Measurements from ENCODE around the gene SAMD8.
A peak's percentile ranks its signal among the peaks of the same experiment; 100 is the strongest.

The SAMD8 gene

DNA sequence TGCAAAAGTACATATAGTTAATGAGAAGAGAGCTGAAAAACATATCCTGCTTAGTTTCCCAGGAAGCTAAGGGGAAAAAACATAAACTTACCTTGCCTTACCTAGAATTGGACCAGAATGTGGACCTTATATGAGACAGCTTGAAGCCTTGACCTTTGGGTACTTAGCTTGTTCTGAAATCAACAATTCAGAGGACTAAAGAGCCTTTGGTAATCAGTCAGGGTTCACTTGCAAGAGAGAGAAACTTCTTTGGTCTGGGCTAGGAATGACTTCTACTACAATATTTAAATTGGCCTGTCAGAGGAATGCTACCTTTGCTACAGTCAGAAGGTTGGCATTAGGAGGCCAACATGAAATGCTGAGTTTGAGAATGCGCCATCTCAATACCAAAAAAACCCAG, 24.9 kb downstream of the SAMD8 start:
- Mint-ChIP-seq H3K36me3 (ENCODE audit: low read depth) (peaks cover 17% of the 10 kb centered on the region), H3K9me3 (no peaks in the 10 kb centered on the region), H3K27ac (peak overlapping the region; percentile 73), H3K27me3 (no peaks in the 10 kb centered on the region), H3K4me3 (no peak overlapping the region), H3K4me1 (ENCODE audit: low read depth) (peaks cover 47% of the 10 kb centered on the region)

- no peak overlapping the region for H3K4me3 Mint-ChIP-seq
- H3K36me3 Mint-ChIP-seq (ENCODE audit: low read depth): peaks cover 9% of the 10 kb centered on the region
- H3K4me1 Mint-ChIP-seq (ENCODE audit: low read depth): peaks cover 42% of the 10 kb centered on the region
- no peaks in the 10 kb centered on the region for H3K9me3 Mint-ChIP-seq
- H3K27me3 Mint-ChIP-seq: no peaks in the 10 kb centered on the region
- peak overlapping the region; percentile 93 for H3K27ac Mint-ChIP-seq
Measured at GRCh38 chr10:75137533-75138438, 26.3 kb downstream of the SAMD8 start.

- Mint-ChIP-seq H3K4me1 (ENCODE audit: low read depth) (peaks cover 63% of the 10 kb centered on the region), H3K9me3 (no peaks in the 10 kb centered on the region), H3K27ac (no peak overlapping the region), H3K27me3 (no peaks in the 10 kb centered on the region), H3K4me3 (no peak overlapping the region), H3K36me3 (ENCODE audit: low read depth) (no peaks in the 10 kb centered on the region)
Measured at GRCh38 chr10:75140246-75140645, 28.8 kb downstream of the SAMD8 start.

DNA sequence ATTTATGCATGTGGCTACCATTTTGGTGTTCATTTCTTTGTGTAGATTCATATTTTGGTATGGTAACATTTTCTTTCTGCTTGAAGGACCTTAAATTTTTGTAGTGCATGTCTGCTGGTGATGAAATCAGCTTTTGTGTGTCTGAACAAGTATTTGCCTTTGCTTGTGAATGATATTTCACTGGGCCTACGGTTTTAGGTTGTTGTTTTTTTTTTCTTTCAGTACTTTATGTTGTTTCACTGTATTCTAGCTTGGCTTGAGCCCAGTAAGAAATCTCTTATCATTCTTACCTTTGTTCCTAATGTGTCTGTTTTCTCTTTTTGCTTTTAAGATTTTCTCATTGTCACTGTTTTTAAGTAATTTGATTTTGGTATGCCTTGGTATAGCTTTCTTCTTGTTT, 31.9 kb downstream of the SAMD8 start:
- Mint-ChIP-seq H3K36me3 (ENCODE audit: low read depth) (peaks cover 4% of the 10 kb centered on the region), H3K4me3 (no peak overlapping the region), H3K27ac (peak overlapping the region; percentile 61), H3K4me1 (ENCODE audit: low read depth) (peaks cover 48% of the 10 kb centered on the region), H3K9me3 (no peaks in the 10 kb centered on the region), H3K27me3 (no peaks in the 10 kb centered on the region)

GRCh38 chr10:75145590-75145989, 34.1 kb downstream of the SAMD8 start:
- no peak overlapping the region for H3K4me3 Mint-ChIP-seq
- peaks cover 41% of the 10 kb centered on the region for H3K4me1 Mint-ChIP-seq (ENCODE audit: low read depth)
- H3K27ac Mint-ChIP-seq: peak overlapping the region; percentile 80
- H3K9me3 Mint-ChIP-seq: no peaks in the 10 kb centered on the region
- peaks cover 8% of the 10 kb centered on the region for H3K36me3 Mint-ChIP-seq (ENCODE audit: low read depth)
- H3K27me3 Mint-ChIP-seq: no peaks in the 10 kb centered on the region

GRCh38 chr10:75146780-75147179, 35.3 kb downstream of the SAMD8 start:
- Mint-ChIP-seq H3K27ac (no peak overlapping the region), H3K4me1 (ENCODE audit: low read depth) (peaks cover 41% of the 10 kb centered on the region), H3K9me3 (no peaks in the 10 kb centered on the region), H3K4me3 (no peak overlapping the region), H3K27me3 (no peaks in the 10 kb centered on the region), H3K36me3 (ENCODE audit: low read depth) (peaks cover 17% of the 10 kb centered on the region)

DNA sequence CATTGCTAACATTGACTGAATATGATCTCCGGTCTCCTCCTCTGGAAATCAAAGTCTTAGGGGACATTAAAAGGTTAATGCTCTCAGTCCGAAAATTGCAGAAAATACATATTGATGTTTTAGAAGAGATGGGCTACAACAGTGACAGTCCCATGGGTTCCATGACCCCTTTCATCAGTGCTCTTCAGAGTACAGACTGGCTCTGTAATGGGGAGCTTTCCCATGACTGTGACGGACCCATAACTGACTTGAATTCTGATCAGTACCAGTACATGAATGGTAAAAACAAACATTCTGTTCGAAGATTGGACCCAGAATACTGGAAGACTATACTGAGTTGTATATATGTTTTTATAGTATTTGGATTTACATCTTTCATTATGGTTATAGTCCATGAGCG, 39.2 kb downstream of the SAMD8 start:
- Mint-ChIP-seq H3K27me3 (no peaks in the 10 kb centered on the region), H3K4me3 (no peak overlapping the region), H3K36me3 (ENCODE audit: low read depth) (peaks cover 35% of the 10 kb centered on the region), H3K27ac (no peak overlapping the region), H3K9me3 (no peaks in the 10 kb centered on the region), H3K4me1 (ENCODE audit: low read depth) (peaks cover 17% of the 10 kb centered on the region)

DNA sequence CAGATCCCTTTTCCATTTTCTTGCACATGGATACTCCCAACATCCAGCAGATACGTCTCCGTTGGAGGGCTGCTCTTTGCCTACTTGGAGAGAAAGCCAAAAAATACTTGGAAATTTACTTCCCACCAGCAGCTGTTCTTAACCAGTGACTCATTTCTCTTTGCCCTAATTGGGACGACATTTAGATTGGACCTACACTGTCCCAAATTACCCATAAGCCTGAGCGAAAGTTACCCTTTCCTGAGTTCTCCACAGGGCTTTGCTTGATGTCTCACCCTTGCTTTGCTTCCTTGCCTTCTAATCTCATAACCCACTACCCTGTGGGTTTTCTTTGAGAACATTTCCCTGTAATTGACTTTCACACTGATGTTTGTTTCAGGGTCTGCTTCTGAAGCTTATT, 48.1 kb downstream of the SAMD8 start:
- Mint-ChIP-seq H3K27me3 (no peaks in the 10 kb centered on the region), H3K4me1 (ENCODE audit: low read depth) (peaks cover 25% of the 10 kb centered on the region), H3K27ac (peak overlapping the region; percentile 46), H3K9me3 (no peaks in the 10 kb centered on the region), H3K36me3 (ENCODE audit: low read depth) (peaks cover 25% of the 10 kb centered on the region), H3K4me3 (no peak overlapping the region)

DNA sequence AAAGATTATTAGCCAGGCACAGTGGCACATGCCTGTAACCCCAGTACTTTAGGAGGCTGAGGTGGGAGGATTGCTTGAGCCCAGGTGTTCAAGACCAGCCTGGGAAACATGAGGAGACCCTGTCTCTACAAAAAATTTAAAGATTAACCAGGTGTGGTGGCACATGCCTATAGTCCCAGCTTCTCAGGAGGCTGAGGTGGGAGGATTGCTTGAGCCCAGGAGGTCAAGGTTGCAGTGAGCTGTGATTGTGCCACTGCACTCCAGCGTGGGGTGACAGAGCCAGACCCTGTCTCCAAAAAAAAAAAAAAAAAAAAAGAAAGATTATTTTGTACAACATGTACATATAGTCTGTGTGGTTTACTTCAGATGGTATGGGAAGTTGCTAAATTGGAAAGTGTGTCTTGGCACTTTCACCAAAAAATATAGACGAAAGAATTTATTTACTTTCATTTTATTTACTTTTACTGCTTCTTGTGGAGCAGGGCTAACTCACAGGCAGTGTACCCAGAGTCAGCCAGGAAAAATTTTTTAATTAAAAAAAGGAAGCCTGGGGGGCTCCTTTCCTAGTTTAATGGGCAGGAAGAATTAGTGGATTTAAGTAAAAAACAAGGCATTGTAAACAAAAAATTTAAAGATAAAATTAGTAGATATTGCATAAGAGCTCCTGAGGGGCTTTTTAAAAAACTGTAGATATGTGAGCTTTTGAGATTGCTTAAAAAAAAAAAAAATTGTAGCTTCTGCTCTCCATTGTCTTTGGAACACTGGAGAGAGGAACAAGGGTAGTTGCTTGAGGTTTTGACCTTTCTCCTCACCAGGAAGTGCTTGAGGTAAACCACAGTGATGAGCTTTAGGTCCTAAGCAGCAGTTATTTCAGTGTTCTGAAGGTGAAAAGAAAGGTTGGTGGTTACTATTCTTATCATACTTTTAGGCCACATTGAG, 54.5 kb downstream of the SAMD8 start:
- Mint-ChIP-seq H3K36me3 (ENCODE audit: low read depth) (peaks cover 35% of the 10 kb centered on the region), H3K9me3 (no peaks in the 10 kb centered on the region), H3K27ac (peak overlapping the region; percentile 84), H3K4me3 (peak overlapping the region; percentile 68), H3K4me1 (ENCODE audit: low read depth) (peaks cover 56% of the 10 kb centered on the region), H3K27me3 (no peaks in the 10 kb centered on the region)

DNA sequence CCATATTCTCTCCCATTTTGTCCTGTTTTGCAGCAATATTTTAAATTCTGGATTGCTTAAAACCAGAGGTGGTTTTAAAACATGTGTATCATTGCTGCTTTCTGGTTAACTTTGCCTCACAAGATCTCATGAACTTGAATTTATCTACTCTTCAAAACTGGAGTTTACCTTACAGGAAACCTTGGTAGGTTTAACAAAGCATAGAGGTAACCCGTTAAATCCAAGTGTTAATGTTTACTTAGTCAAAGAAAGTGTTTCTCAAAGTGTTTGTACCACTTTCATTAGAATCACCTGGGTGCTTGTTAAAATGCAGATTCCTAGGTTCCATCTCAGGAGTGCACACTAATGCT, 55.1 kb downstream of the SAMD8 start:
- Mint-ChIP-seq H3K27me3 (no peaks in the 10 kb centered on the region), H3K4me1 (ENCODE audit: low read depth) (peaks cover 50% of the 10 kb centered on the region), H3K9me3 (no peaks in the 10 kb centered on the region), H3K27ac (peak overlapping the region; percentile 84), H3K4me3 (peak overlapping the region; percentile 68), H3K36me3 (ENCODE audit: low read depth) (peaks cover 35% of the 10 kb centered on the region)

DNA sequence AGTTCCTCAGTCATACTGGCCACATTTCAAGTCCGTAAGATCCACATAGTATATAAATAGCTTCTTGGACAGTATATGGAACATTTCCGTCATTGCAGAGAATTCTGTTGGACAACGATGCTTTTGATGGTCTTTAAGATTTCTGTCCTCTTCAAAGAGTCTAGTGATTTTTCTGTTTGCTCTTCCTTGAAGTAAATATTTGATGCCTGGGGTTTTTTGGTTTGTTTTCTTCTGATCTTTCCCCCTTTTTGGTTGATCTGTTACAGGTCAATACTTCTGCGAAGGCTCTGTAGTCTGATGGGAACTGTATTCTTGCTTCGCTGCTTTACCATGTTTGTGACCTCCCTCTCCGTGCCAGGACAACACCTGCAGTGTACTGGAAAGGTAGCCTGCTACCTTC, 56.8 kb downstream of the SAMD8 start:
- Mint-ChIP-seq H3K9me3 (no peaks in the 10 kb centered on the region), H3K27me3 (no peaks in the 10 kb centered on the region), H3K4me1 (ENCODE audit: low read depth) (peaks cover 49% of the 10 kb centered on the region), H3K36me3 (ENCODE audit: low read depth) (peaks cover 33% of the 10 kb centered on the region), H3K27ac (peak overlapping the region; percentile 76), H3K4me3 (no peak overlapping the region)

DNA sequence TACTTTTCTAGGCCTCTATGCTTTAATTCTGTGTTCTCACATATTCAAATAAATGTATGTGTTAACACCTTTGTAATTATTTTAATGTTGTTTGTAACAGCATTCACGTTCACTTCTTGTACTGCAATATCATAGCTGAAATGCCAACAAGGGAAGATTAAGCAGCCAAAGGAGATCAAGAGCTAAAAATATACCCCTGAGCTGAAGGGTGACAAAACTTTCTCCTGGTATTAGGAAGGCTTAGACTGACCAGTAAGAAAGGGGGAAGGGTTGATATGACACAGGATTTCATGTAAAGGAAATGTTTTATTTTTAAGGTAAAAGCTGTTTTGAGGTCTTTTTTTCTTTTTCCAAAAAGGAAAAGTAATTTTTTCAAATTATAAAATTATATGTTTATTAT, 58.8 kb downstream of the SAMD8 start:
- no peaks in the 10 kb centered on the region for H3K27me3 Mint-ChIP-seq
- H3K4me1 Mint-ChIP-seq (ENCODE audit: low read depth): peaks cover 41% of the 10 kb centered on the region
- no peaks in the 10 kb centered on the region for H3K9me3 Mint-ChIP-seq
- no peak overlapping the region for H3K27ac Mint-ChIP-seq
- no peak overlapping the region for H3K4me3 Mint-ChIP-seq
- peaks cover 33% of the 10 kb centered on the region for H3K36me3 Mint-ChIP-seq (ENCODE audit: low read depth)

DNA sequence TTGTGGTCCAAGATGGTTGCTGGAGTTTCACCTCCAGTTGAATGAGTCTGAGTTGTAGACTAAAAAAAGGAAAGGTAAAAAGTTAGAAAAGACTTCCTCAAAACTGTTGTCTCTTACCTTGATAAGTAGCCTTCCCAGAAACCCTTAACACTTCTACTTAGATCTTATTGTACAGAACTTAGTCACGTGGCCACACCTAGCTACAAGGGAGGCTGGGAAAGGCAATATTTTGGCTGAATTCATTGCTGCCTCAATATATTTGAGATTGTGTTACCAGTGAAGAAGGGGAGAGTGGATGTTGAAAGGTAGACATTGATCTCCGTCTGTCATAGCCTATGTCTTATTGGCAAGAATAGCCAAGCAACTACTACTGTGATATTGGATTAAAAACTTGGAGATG, 63.6 kb downstream of the SAMD8 start:
- peak overlapping the region; percentile 61 for H3K27ac Mint-ChIP-seq
- H3K9me3 Mint-ChIP-seq: no peaks in the 10 kb centered on the region
- no peaks in the 10 kb centered on the region for H3K27me3 Mint-ChIP-seq
- no peak overlapping the region for H3K4me3 Mint-ChIP-seq
- H3K4me1 Mint-ChIP-seq (ENCODE audit: low read depth): peaks cover 18% of the 10 kb centered on the region
- H3K36me3 Mint-ChIP-seq (ENCODE audit: low read depth): peaks cover 38% of the 10 kb centered on the region

DNA sequence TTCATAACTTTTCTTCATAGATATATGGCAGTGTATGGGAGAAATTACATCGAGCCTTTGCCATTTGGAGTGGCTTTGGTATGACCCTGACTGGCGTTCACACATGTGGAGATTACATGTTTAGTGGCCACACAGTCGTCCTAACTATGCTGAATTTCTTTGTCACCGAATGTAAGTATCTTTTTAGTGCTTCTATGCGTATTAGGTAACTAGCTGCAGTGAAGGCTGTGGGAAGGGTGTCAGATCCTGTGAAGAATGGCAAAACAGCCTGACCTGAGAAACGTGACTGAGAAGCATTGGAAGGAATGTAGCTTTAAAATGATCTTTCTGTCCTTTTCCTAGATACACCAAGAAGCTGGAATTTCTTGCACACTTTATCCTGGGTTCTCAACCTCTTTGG, 64.6 kb downstream of the SAMD8 start:
- H3K27ac Mint-ChIP-seq: no peak overlapping the region

GRCh38 chr10:75176736-75177135, 65.3 kb downstream of the SAMD8 start:
- H3K27me3 Mint-ChIP-seq: no peaks in the 10 kb centered on the region
- H3K27ac Mint-ChIP-seq: no peak overlapping the region
- peaks cover 41% of the 10 kb centered on the region for H3K36me3 Mint-ChIP-seq (ENCODE audit: low read depth)
- peaks cover 34% of the 10 kb centered on the region for H3K4me1 Mint-ChIP-seq (ENCODE audit: low read depth)
- no peaks in the 10 kb centered on the region for H3K9me3 Mint-ChIP-seq
- H3K4me3 Mint-ChIP-seq: no peak overlapping the region

More for the DNA sequence above, 64.6 kb downstream of the SAMD8 start:
- H3K4me3 Mint-ChIP-seq: no peak overlapping the region
- no peaks in the 10 kb centered on the region for H3K27me3 Mint-ChIP-seq
- peaks cover 28% of the 10 kb centered on the region for H3K4me1 Mint-ChIP-seq (ENCODE audit: low read depth)
- H3K36me3 Mint-ChIP-seq (ENCODE audit: low read depth): peaks cover 35% of the 10 kb centered on the region
- no peaks in the 10 kb centered on the region for H3K9me3 Mint-ChIP-seq

All from stimulated activated naive CD8-positive, alpha-beta T cell treated with anti-CD3 and anti-CD28 coated beads, Interleukin-15, Interleukin-2, amounts not matched to agents 100 ng/mL and 50 ng/mL, for 24 hours (primary cell).